A549 treated with RU486 at 1 μM for 4 hours (cell line): Measurements from ENCODE around the gene CSAG1. TPM values are rescaled to one million over a fixed set of nuclear protein-coding genes. Genes with fewer than 3 reads are reported as not detected.

ENCODE experiments used
- total RNA-seq: library from RNA; stranded (reverse); fragments of 200-300 nt; extraction: Qiagen RNA extraction; gene quantifications from 5 replicates; pipeline ENCODE4 v1.2.3, GENCODE V29; 2022; ENCODE audit warnings: low read depth

Gene CSAG1
- total RNA-seq: 0.25 to 0.82 TPM (median 0.59 TPM) in 5 replicates

GRCh38 chrX:152733261-152733975 lies at the start of gene CSAG1, which contains the start of gene MAGEA12:
CSAG1 (minus strand) TSS chrX:152733721; CDS start chrX:152732460, 1,261 bp downstream.
MAGEA12 (plus strand) TSS chrX:152733757; CDS start chrX:152736162, 2,405 bp downstream.

GRCh38 chrX:152769549-152770289 lies 36.2 kb upstream of the CSAG1 start, which contains the start of gene MAGEA6:
MAGEA6 (minus strand) TSS chrX:152769689; CDS start chrX:152767650, 2,039 bp downstream.

GRCh38 chrX:152758918-152759317 lies 25.4 kb upstream of the CSAG1 start, which contains the start of gene CSAG3:
CSAG3 (plus strand) TSS chrX:152759218.

GRCh38 chrX:152753686-152754650 lies 20.4 kb upstream of the CSAG1 start, which contains the start of gene MAGEA2:
MAGEA2 (minus strand) TSS chrX:152753842; CDS start chrX:152751363, 2,479 bp downstream.

GRCh38 chrX:152713815-152714787 lies 19.4 kb downstream of the CSAG1 start, which contains the start of gene MAGEA2B:
MAGEA2B (plus strand) TSS chrX:152714628; CDS start chrX:152717107, 2,479 bp downstream.

GRCh38 chrX:152709173-152709572 lies 24.3 kb downstream of the CSAG1 start, which contains the start of gene CSAG2:
CSAG2 (minus strand) TSS chrX:152709273; CDS start chrX:152709112, 161 bp downstream.

GRCh38 chrX:152697952-152698931 lies 35.3 kb downstream of the CSAG1 start, which contains the start of gene MAGEA3:
MAGEA3 (plus strand) TSS chrX:152698794; CDS start chrX:152700833, 2,039 bp downstream.

Other genes starting within 250 kb of the CSAG1 start
- 0.19 to 0.36 TPM (median 0.27 TPM) in 5 replicates for gene GABRQ, start 95.8 kb downstream of the CSAG1 start, total RNA-seq
- 2.5 to 4.6 TPM (median 2.8 TPM) in 5 replicates for gene MAGEA3, start 34.9 kb downstream of the CSAG1 start, total RNA-seq
- gene CSAG2, start 24.4 kb downstream of the CSAG1 start, total RNA-seq: not detected in 5 replicates
- gene MAGEA2B, start 19.1 kb downstream of the CSAG1 start, total RNA-seq: 0.23 TPM in 1 of 5 replicates, not detected in the others
- gene MAGEA12, start within 50 bp of the CSAG1 start, total RNA-seq: 0.08 to 0.20 TPM (median 0.13 TPM) in 4 of 5 replicates, not detected in the other
- not detected in 5 replicates for gene MAGEA2, start 20.1 kb upstream of the CSAG1 start, total RNA-seq
- not detected in 5 replicates for gene CSAG3, start 25.5 kb upstream of the CSAG1 start, total RNA-seq
- 9.7 to 14.0 TPM (median 13.3 TPM) in 5 replicates for gene MAGEA6, start 36.0 kb upstream of the CSAG1 start, total RNA-seq
- 52.9 to 93.9 TPM (median 72.5 TPM) in 5 replicates for gene CETN2, start 97.0 kb upstream of the CSAG1 start, total RNA-seq
- 38.2 to 49.3 TPM (median 41.3 TPM) in 5 replicates for gene NSDHL, start 97.3 kb upstream of the CSAG1 start, total RNA-seq
- gene ZNF185, start 164.3 kb upstream of the CSAG1 start, total RNA-seq: 6.2 to 7.2 TPM (median 6.6 TPM) in 5 replicates